T1000 (cell line): ENCODE results near the gene ERFE.

Experiments
- DNase-seq: peaks from one replicate; lab custom pipeline; 2025; ENCODE audit warnings: mixed read lengths; lab: John Stamatoyannopoulos, UW

Gene ERFE

GRCh38 chr2:238155051-238155760 lies 3.6 kb upstream of the ERFE start:
- no peak for DNase-seq

- DNase-seq, result no peak
Measured at GRCh38 chr2:238155761-238156694, 2.7 kb upstream of the ERFE start.

GRCh38 chr2:238157506-238158017 lies 1.2 kb upstream of the ERFE start:
- DNase-seq, result no peak

GRCh38 chr2:238158018-238158508 lies 707 bp upstream of the ERFE start:
- no peak for DNase-seq

- no peak for DNase-seq
Measured at GRCh38 chr2:238159071-238159539, 335 bp downstream of the ERFE start.

- no peak for DNase-seq
Measured at GRCh38 chr2:238159661-238160205, 963 bp downstream of the ERFE start.

- DNase-seq, result no peak
Measured at GRCh38 chr2:238160206-238161129, 1.7 kb downstream of the ERFE start.

- no peak for DNase-seq
Measured at GRCh38 chr2:238161291-238162051, 2.7 kb downstream of the ERFE start.

- no peak for DNase-seq
Measured at GRCh38 chr2:238162251-238162845, 3.6 kb downstream of the ERFE start.

- no peak for DNase-seq
Measured at GRCh38 chr2:238162846-238163441, 4.2 kb downstream of the ERFE start.

GRCh38 chr2:238163481-238164198 lies 4.9 kb downstream of the ERFE start:
- no peak for DNase-seq

GRCh38 chr2:238164906-238165287 lies 6.1 kb downstream of the ERFE start:
- no peak for DNase-seq

- no peak for DNase-seq
Measured at GRCh38 chr2:238165288-238165921, 6.6 kb downstream of the ERFE start.

GRCh38 chr2:238166391-238167343 lies 7.9 kb downstream of the ERFE start:
- DNase-seq, result no peak

GRCh38 chr2:238167344-238167715 lies 8.6 kb downstream of the ERFE start:
- DNase-seq, result no peak

- DNase-seq, result no peak
Measured at GRCh38 chr2:238167761-238168160, 9.0 kb downstream of the ERFE start.
